H1 (cell line): Measurements from ENCODE around the gene CCDC12. TPM values are rescaled to one million over a fixed set of nuclear protein-coding genes. Genes with fewer than 3 reads are reported as not detected.

Experiments used
- CTCF ChIA-PET: fragments of 300-600 bp; sonication (Branson Sonifier 250); formaldehyde crosslinking; loops from one replicate; lab custom pipeline; 2021; ENCODE audit not compliant: partially characterized antibody; lab: Charles Lee
- POLR2A ChIA-PET: fragments of 300-600 bp; sonication (Branson Sonifier 250); formaldehyde crosslinking; loops from one replicate; lab custom pipeline; 2021; ENCODE audit warnings: inconsistent platforms; ENCODE audit not compliant: partially characterized antibody; lab: Charles Lee
- DNase-seq, 2 experiments: peaks; one replicate each; pipeline versions ENCODE4 v3.0.0 to v3.0.0-alpha.2; 2010 to 2022; ENCODE audit warnings: low spot score in 2 of 2, low read depth in 1 of 2, mixed read lengths in 1 of 2
- FAIRE-seq: peaks from 2 replicates; lab custom pipeline; 2011; peaks lifted over from hg19 to GRCh38; lab: Jason Lieb, UNC
- H2AFZ ChIP-seq: 2 replicates; pipeline ENCODE4 v1.8.1; 2012; ENCODE audit warnings: low read length, inconsistent platforms
- H2AK5ac ChIP-seq: 2 replicates; pipeline ENCODE4 v1.6.1; 2013; ENCODE audit warnings: low read depth, low read length
- H2BK120ac ChIP-seq: replicated peaks from 2 replicates; pipeline ENCODE3; 2013; ENCODE audit warnings: low read depth, low read length, inconsistent platforms
- H2BK12ac ChIP-seq: 2 replicates; pipeline ENCODE4 v1.6.1; 2013; ENCODE audit warnings: low read depth, low read length
- H2BK15ac ChIP-seq: 2 replicates; pipeline ENCODE4 v1.6.1; 2013; ENCODE audit warnings: low read length
- H2BK20ac ChIP-seq: 2 replicates; pipeline ENCODE4 v1.6.1; 2013; ENCODE audit warnings: low read length
- H2BK5ac ChIP-seq: 2 replicates; pipeline ENCODE4 v1.6.1; 2013; ENCODE audit warnings: low read depth, low read length
- H3K14ac ChIP-seq: 2 replicates; pipeline ENCODE4 v1.6.1; 2013; ENCODE audit warnings: inconsistent platforms; ENCODE audit not compliant: insufficient read length
- H3K18ac ChIP-seq: 2 replicates; pipeline ENCODE4 v1.6.1; 2013; ENCODE audit warnings: low read length; ENCODE audit errors: extremely low read depth
- H3K23ac ChIP-seq: 2 replicates; pipeline ENCODE4 v1.6.1; 2013; ENCODE audit warnings: inconsistent platforms; ENCODE audit not compliant: insufficient read length
- H3K23me2 ChIP-seq: 2 replicates; pipeline ENCODE4 v1.6.1; 2013; ENCODE audit warnings: low read depth, low read length
- H3K27ac ChIP-seq: 2 replicates; pipeline ENCODE4 v1.6.1; 2011; ENCODE audit warnings: low read depth, low read length, inconsistent platforms
- H3K27me3 ChIP-seq, 4 experiments: replicated peaks in 1 of 4; 1 replicate in 1 of 4; 2 replicates in 3 of 4; pipeline versions ENCODE4 v1.6.1 to v1.8.1; 2011 to 2013; ENCODE audit warnings: low read length in 3 of 4, mild to moderate bottlenecking in 3 of 4, inconsistent platforms in 2 of 4, mixed read lengths in 2 of 4, moderate library complexity in 1 of 4; ENCODE audit not compliant: control insufficient read depth in 3 of 4, insufficient read depth in 3 of 4; ENCODE audit errors: extremely low read depth in 1 of 4
- H3K36me3 ChIP-seq, 4 experiments: 2 replicates each; pipeline versions ENCODE4 v1.6.1 to v1.8.1; 2011 to 2013; ENCODE audit warnings: mild to moderate bottlenecking in 4 of 4, low read length in 3 of 4, moderate library complexity in 2 of 4, control low read depth in 1 of 4, inconsistent platforms in 1 of 4; ENCODE audit not compliant: insufficient read depth in 4 of 4, control insufficient read depth in 2 of 4
- H3K4ac ChIP-seq: replicated peaks from 2 replicates; pipeline ENCODE3; 2013; ENCODE audit warnings: low read length, low read depth, mixed read lengths, inconsistent platforms; ENCODE audit not compliant: insufficient read length
- H3K4me1 ChIP-seq, 4 experiments: replicated peaks in 1 of 4; 1 replicate in 1 of 4; 2 replicates in 3 of 4; pipeline versions ENCODE4 v1.6.1 to v1.8.1; 2011 to 2013; ENCODE audit warnings: low read length in 3 of 4, inconsistent platforms in 2 of 4, mixed read lengths in 1 of 4; ENCODE audit not compliant: insufficient read depth in 4 of 4, control insufficient read depth in 3 of 4
- H3K4me2 ChIP-seq, 2 experiments: 2 replicates each; pipeline versions ENCODE4 v1.6.1 to v1.8.1; 2011 to 2013; ENCODE audit warnings: low read depth in 2 of 2, low read length in 2 of 2, control low read depth in 1 of 2, inconsistent platforms in 1 of 2, mild to moderate bottlenecking in 1 of 2; ENCODE audit not compliant: insufficient read depth in 1 of 2
- H3K4me3 ChIP-seq, 4 experiments: fragments of 200-600, 300-600 bp in 1 of 4; sonication (generic), shearing (Covaris generic), sonication (Bioruptor Twin) in 1 of 4; 2 replicates each; pipeline versions ENCODE4 v1.5.1 to v1.8.1; 2011 to 2016; ENCODE audit warnings: low read length in 4 of 4, low read depth in 3 of 4, control low read depth in 2 of 4, inconsistent platforms in 2 of 4, mild to moderate bottlenecking in 2 of 4, mixed read lengths in 1 of 4, moderate library complexity in 1 of 4; ENCODE audit not compliant: insufficient read depth in 2 of 4; ENCODE audit errors: extremely low read depth in 1 of 4
- H3K56ac ChIP-seq: replicated peaks from 2 replicates; pipeline ENCODE3; 2013; ENCODE audit warnings: low read depth, mild to moderate bottlenecking, mixed read lengths, low read length, inconsistent platforms; ENCODE audit not compliant: insufficient read length
- H3K79me1 ChIP-seq: 2 replicates; pipeline ENCODE4 v1.6.1; 2013; ENCODE audit warnings: low read depth, low read length, control low read depth
- H3K79me2 ChIP-seq, 2 experiments: 2 replicates each; pipeline versions ENCODE4 v1.6.1 to v1.8.1; 2012 to 2013; ENCODE audit warnings: low read length in 2 of 2, mild to moderate bottlenecking in 2 of 2, inconsistent platforms in 1 of 2; ENCODE audit not compliant: insufficient read depth in 2 of 2, control insufficient read depth in 1 of 2
- H3K9ac ChIP-seq, 4 experiments: replicated peaks in 1 of 4; 1 replicate in 1 of 4; 2 replicates in 3 of 4; pipeline versions ENCODE4 v1.6.1 to v1.8.1; 2011 to 2013; ENCODE audit warnings: low read depth in 3 of 4, low read length in 3 of 4, control low read depth in 2 of 4, mild to moderate bottlenecking in 2 of 4, moderate library complexity in 2 of 4, inconsistent platforms in 1 of 4; ENCODE audit errors: extremely low read depth in 1 of 4
- H3K9me3 ChIP-seq, 2 experiments: 2 replicates each; pipeline versions ENCODE4 v1.6.1 to v1.8.1; 2012 to 2013; ENCODE audit warnings: mild to moderate bottlenecking in 2 of 2, moderate library complexity in 2 of 2, control low read depth in 1 of 2, inconsistent platforms in 1 of 2, low read depth in 1 of 2, low read length in 1 of 2, mixed read lengths in 1 of 2; ENCODE audit not compliant: insufficient read depth in 2 of 2
- H4K20me1 ChIP-seq, 2 experiments: replicated peaks in 1 of 2; 2 replicates each; pipeline versions ENCODE3 to v1.8.1; 2011 to 2013; ENCODE audit warnings: inconsistent platforms in 2 of 2, low read length in 2 of 2, mild to moderate bottlenecking in 1 of 2; ENCODE audit not compliant: insufficient read depth in 2 of 2, control insufficient read depth in 1 of 2
- H4K5ac ChIP-seq: 2 replicates; pipeline ENCODE4 v1.6.1; 2013; ENCODE audit warnings: low read length, low read depth, mixed read lengths, inconsistent platforms; ENCODE audit not compliant: insufficient read length
- H4K8ac ChIP-seq: 2 replicates; pipeline ENCODE4 v1.8.0; 2013; ENCODE audit warnings: mild to moderate bottlenecking, moderate library complexity, low read length, inconsistent platforms; ENCODE audit not compliant: insufficient read depth; ENCODE audit errors: extremely low read depth
- H4K91ac ChIP-seq: replicated peaks from 2 replicates; pipeline ENCODE3; 2013; ENCODE audit warnings: low read length, mixed read lengths, inconsistent platforms; ENCODE audit not compliant: insufficient read length
- KDM4A ChIP-seq: IDR thresholded peaks from one replicate; pipeline ENCODE4 v1.7.1; 2012; ENCODE audit warnings: low read depth, mild to moderate bottlenecking, moderate library complexity, low read length, inconsistent platforms; ENCODE audit not compliant: severe bottlenecking
- SIX5 ChIP-seq: IDR thresholded peaks from 2 replicates; pipeline ENCODE4 v1.6.1; 2011; ENCODE audit warnings: mild to moderate bottlenecking, low read depth, low read length
- WGBS, 2 experiments: shearing (Covaris generic) in 1 of 2; methylation state at CpG; one replicate each; pipeline versions ENCODE4 v1.1.6 to v1.1.7; 2013 to 2015; ENCODE audit warnings: low lambda C conversion rate in 2 of 2, mixed read lengths in 2 of 2, inconsistent platforms in 1 of 2, low coverage in 1 of 2, missing lambda C conversion rate in 1 of 2; ENCODE audit not compliant: insufficient replicate concordance in 2 of 2, insufficient coverage in 1 of 2, insufficient read length in 1 of 2; ENCODE audit errors: extremely low coverage in 1 of 2, missing lambda C conversion rate in 1 of 2; 5-methylcytosine and 5-hydroxymethylcytosine counted together
- polyA plus RNA-seq, 7 experiments: library from polyadenylated mRNA; depleted of rRNA in 3 of 7; stranded (reverse) in 5 of 7; unstranded in 2 of 7; fragments of >200 nt in 5 of 7; fragments of 200-250 nt in 2 of 7; gene quantifications; 1 replicate in 5 of 7; 2 replicates in 1 of 7; 4 replicates in 1 of 7; pipeline versions ENCODE4 v1.2.1 to v1.2.3, GENCODE V29; 2011 to 2013; ENCODE audit warnings: missing spikeins in 2 of 7, mixed read lengths in 2 of 7
- total RNA-seq: library from RNA; stranded (reverse); fragmentation: NEBNext Ultra II Directional; extraction: Animal tissue kit (Norgen Biotek cat#: 25700); gene quantifications from 2 replicates; pipeline ENCODE4 v1.2.1, GENCODE V29; 2021

The CCDC12 gene
- total and polyA plus RNA-seq, 2 of the 8 experiments (the other 6 are each of a cell fraction or from before 2014, with no cell fraction given), result 29.5 to 41.3 TPM

- H3K56ac ChIP-seq, result no peak overlapping the region
- H3K4me3 ChIP-seq, result no peak overlapping the region
- H2BK15ac ChIP-seq, result no peak overlapping the region
- no peak overlapping the region for H3K27ac ChIP-seq
- H3K79me2 ChIP-seq, result no peaks in the 10 kb centered on the region
- no peak overlapping the region for H2BK20ac ChIP-seq
- H3K23ac ChIP-seq, result no peak overlapping the region
- no peak overlapping the region for H3K4ac ChIP-seq
- no peak overlapping the region for H4K8ac ChIP-seq
- TF ChIP-seq KDM4A, result no peak
- no peak for TF ChIP-seq SIX5
- no peak overlapping the region for H4K5ac ChIP-seq
- no peaks in the 10 kb centered on the region; the same call in 1 of the 2 replicates for H3K79me1 ChIP-seq
- H2AK5ac ChIP-seq, result no peak overlapping the region
- H4K20me1 ChIP-seq, result peaks cover 0 to 21% of the 10 kb centered on the region in 2 experiments
- ChIA-PET CTCF (interaction anchor here (0.6 to 14.2 kb wide), 5 partner anchors 7 to 318 kb away, joined by 3 to 130 read pairs (median 5); partner anchors contain the start of genes CCDC12 and NBEAL2), POLR2A (interaction anchor here (0.8 to 1.1 kb wide), 3 partner anchors 29 to 323 kb away, joined by 3 read pairs; partner anchors contain the start of gene CCDC12)
- FAIRE-seq (no peak), DNase-seq (no peak)
- H3K9me3 ChIP-seq, result no peaks in the 10 kb centered on the region
- H2BK12ac ChIP-seq, result no peak overlapping the region
- H2AFZ ChIP-seq, result no peak overlapping the region
- H3K4me1 ChIP-seq, result peaks cover 0 to 9% (median 5%) of the 10 kb centered on the region in 4 experiments; a peak in 5 of 7 replicates
- H2BK5ac ChIP-seq, result no peak overlapping the region; the same call in 1 of the 2 replicates
- no peak overlapping the region for H3K18ac ChIP-seq
- H3K9ac ChIP-seq, result no peak overlapping the region
- H4K91ac ChIP-seq, result no peak overlapping the region
- peaks cover 5 to 27% (median 21%) of the 10 kb centered on the region in 4 experiments; a peak in 7 of 8 replicates for H3K36me3 ChIP-seq
- H3K14ac ChIP-seq, result no peak overlapping the region
- H2BK120ac ChIP-seq, result no peak overlapping the region
- WGBS, 2 experiments, result 94% methylated on average over 30 of the region's 32 CpGs; no CpG with 5 or more reads in 1 of the 2 experiments
- H3K23me2 ChIP-seq, result peaks cover 3% of the 10 kb centered on the region; the same call in 1 of the 2 replicates
- H3K4me2 ChIP-seq, result no peak overlapping the region
- H3K27me3 ChIP-seq, result no peaks in the 10 kb centered on the region
Measured at GRCh38 chr3:47005212-47006144, 28.9 kb upstream of the CCDC12 start.
